ENCODE results near the gene DCDC2B.
"Not testable (repeated sequence)": the region's sequence is repeated elsewhere in the genome, so short reads cannot be mapped to it uniquely, and the experiment has no call there.

The DCDC2B gene

DNA sequence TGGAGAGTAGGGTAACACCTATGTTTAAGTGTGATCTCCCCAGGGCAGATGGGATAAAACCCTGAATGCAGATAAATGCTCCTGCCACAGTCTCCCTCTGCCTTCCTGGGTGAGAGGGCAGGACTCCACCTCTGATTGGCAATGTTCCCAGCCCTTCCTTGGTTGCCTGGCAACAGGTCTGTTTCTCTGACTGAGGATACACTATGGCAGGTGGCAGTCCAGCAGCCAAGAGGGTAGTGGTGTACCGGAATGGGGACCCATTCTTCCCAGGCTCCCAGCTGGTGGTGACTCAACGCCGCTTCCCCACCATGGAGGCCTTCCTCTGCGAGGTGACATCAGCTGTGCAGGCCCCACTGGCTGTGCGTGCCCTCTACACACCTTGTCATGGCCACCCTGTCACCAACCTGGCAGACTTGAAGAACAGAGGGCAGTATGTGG, at the start of gene DCDC2B:
Gene DCDC2B, plus strand, starts transcription at position 199 of the 438 bp plus-strand sequence. Its CDS starts 5 bp downstream, at position 204.
- DNase-seq = peak; percentile 25

DNA sequence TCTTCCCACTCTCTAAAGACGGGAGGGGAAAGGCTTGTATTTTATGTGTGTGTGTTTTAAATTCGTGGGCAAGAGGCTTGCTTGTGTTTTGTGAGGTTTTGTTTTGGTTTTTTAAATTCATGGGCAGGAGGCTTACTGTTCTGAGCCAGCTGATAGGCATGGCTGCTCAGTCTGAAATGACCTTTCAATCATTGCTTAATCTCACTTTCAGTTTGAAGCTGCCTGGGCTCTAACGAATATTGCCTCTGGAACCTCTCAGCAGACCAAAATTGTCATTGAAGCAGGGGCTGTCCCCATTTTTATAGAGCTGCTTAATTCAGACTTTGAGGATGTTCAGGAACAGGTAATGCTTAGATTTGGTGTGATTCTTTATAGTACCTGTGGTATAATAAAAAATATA, 49.7 kb upstream of the DCDC2B start:
- DNase-seq = no peak

DNA sequence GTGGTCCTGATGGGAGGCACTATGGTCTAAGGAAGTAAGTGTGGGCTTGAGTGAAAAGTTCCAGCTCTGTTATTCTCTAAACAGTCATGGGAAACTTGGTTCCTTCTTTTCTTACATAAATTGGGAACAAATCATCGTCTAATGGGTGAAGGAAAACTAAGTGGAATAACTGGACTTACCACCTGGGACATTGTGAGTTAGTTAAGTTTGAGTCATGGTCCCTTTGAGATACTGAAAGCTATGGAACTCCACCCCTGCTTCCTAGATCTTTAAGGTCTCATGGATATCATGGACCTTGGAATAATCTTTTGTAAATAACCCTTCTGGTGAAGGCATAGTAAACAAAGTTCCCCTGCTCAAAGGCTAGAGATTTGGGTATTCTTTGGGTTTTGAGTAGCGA, 45.5 kb upstream of the DCDC2B start:
- DNase-seq = no peak

DNA sequence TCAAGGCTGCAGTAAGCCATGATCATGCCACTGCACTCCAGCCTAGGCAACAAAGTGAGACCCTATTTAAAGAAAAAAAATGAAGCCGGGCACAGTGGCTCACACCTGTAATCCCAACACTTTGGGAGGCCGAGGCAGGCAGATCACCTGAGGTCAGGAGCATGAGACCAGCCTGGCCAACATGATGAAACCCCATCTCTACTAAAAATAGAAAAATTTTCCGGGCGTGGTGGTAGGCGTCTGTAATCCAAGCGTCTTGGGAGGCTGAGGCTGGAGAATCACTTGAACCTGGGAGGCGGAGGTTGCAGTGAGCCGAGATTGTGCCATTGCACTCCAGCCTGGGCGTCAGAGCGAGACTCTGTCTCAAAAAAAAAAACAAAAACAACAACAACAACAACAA, 43.3 kb upstream of the DCDC2B start:
- DNase-seq = not testable (repeated sequence)

DNA sequence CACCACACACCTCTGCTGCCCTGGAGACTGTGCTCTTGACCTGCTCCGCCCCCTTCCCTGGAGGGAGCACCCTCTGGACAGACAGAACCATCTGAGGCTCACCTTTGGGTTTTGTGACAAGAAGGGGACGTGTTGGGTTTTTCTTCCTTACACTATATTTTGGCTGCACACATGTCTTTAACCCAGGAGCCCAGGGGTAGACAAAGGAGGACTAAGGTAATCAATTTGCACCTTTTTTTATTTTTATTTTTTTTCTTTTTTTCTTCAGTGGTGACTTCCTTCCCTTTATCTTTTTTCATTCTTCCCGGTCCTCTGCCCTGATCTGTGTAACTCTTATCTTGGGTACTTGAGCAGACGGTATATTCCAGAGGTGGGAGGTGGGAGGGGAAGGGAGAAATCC, 37.9 kb upstream of the DCDC2B start:
- no peak for DNase-seq

DNA sequence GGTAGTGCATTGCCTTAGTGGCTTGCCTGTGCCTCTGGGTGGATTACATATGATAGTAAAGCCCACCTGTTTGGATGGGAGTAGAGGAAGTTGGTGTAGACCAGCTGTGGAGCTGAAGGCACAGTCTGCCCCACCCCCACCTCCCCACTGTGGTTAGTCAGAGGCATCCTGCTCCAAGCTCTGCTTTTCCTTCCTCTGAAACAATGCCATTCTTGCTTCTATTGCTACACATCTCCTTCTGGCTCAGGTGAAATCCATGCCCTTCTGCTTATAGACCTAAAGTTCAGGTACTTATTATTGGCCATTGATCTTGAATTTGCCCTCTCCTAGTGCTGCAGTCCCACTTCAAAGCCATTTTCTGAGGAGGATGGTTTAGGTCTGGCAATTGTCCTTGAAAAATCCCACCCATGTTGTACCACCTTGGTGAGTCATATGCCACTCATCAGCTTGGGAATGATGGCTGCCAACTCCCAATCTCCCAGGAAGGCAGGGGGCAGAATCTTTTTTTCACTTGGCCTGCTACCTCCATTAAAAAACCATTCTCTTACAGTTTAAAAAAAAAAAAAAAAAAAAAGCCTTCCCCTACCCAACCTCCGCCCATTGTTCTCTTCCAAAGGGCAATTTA, 36.2 kb upstream of the DCDC2B start:
- DNase-seq = peak; percentile 36

DNA sequence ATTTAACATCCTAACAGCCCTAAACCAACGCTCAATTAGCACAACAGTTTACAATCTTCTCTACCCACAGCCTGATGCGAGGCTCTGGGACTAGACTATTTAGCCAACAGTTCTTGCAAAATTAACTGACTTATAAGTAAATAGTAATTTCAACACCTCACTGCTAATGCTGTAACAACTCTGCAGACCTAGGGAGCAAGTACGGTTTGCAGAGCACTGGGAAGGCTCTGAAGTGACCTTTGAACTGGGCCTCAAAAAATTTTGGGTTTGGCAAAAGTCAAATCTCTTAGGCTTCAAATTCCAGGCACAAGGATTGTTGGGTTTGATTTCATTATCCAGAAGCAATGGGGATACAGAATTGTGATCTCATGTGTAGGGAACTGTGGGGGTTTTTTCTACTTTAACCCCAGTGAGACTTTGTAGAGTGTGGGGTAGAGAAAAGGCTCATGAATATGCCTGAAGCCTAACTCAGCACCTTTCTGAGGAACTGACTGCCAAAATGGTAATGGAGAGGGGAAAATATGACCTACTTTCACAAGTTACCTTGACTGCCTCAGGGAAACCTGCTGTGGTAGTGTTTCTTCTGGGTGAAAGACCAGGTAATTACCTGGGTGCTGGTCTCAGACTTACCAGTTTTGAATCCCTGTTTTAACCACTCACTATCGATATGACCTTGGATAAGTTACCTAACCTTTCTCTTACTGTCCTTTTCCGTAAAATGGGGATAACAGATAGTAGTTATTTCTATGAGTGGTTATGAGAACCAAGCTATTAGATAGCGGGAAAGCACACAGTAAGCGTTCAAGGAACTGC, 30.3 kb upstream of the DCDC2B start:
- DNase-seq = no peak

DNA sequence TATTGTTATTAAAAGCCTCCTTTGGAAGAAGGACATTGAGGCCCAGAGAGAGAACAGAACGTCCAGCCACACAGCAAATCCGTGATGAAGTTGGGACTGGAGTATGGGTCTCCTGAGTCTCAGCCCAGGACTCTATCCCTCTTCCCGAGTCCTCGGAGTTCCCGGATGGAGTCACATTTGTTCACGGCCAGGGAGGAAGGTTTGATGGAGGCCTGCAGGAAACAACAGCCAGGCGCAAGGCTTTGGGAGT, 29.8 kb upstream of the DCDC2B start:
- DNase-seq = no peak

DNA sequence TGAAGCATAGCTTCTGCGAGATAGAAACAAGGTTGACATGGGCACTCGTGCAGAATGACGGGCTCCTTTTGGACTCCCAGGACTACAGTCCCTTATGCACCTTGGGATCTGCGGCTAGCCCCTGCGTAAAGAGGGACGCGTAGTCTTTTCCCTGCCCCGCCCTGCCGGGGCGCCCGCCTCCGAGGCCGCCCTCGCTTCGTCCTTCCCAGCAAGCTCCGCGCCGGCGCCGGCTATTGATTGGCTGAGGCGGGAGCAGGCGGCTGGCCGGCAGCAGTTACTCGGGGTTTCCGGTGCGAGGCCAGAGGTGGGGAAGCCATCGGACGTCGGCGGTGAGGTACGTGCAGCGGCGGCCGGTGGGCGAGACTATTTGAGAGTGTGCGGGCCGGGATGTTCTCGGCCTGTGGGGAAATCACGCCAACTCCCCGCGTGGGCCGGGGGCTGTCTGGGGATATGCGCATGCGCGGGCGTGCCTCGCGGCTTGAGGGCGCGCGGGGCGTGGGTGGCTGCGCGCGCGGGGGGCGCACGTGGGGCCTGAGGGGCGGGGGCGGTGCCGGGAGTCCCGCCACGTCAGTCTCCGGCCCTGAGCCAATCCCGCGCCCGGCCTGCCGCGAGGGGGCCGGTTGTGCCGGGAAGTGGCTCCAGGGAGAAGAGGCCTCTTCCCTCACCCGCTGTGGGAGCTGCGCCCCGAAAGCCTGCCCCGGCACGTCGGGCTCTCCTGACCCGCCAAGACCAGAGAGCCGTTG, 29.3 kb upstream of the DCDC2B start, which contains the start of gene TXLNA:
Gene TXLNA, plus strand, starts transcription at position 233 of the 743 bp plus-strand sequence. CDS start 671 bp downstream, outside the sequence.
- peak; percentile 91 for DNase-seq

DNA sequence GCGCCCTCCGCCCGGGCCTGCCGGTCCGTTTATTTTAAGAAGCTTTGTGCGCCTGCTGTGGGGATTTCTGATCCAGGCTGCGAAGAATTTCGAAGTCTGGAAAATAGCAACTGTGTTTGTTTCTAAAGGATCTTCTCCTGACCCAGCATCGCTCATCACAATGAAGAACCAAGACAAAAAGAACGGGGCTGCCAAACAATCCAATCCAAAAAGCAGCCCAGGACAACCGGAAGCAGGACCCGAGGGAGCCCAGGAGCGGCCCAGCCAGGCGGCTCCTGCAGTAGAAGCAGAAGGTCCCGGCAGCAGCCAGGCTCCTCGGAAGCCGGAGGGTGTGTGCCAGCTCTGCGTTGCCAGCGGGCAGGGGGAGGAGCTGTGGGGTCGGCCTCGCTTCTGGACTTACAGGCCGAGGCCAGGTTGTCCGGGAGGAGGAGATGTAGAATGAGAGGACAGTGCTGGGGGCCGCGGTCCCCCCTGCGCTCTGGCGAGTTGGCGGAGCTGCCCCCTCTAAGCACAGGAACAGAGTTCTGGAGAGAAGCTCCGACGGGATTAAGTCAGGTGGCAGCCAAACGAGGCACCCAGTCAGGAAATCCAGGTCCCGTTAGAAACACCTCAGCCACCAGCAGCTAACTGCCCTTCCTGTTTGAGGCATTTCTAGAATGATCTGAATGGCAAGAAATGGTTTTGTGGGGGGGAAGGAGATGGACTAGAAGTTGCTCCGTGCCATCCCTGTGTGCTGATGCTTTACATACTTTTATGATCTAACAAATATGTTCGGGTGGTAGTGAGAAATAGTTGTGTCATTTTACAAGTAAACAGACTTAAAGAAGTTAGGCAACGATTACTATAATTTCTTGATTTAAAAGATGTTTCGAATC, 28.5 kb upstream of the DCDC2B start:
- DNase-seq = peak; percentile 39

DNA sequence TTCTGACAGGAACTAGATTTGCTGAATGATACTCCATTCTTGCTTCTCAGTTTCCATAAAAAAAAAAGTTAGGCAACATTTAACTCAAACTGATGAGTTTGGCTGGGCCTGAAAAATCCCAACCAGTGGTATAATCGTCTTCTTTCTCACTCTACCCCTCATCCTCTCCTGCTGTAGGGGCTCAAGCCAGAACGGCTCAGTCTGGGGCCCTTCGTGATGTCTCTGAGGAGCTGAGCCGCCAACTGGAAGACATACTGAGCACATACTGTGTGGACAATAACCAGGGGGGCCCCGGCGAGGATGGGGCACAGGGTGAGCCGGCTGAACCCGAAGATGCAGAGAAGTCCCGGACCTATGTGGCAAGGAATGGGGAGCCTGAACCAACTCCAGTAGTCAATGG, 27.8 kb upstream of the DCDC2B start:
- no peak for DNase-seq

DNA sequence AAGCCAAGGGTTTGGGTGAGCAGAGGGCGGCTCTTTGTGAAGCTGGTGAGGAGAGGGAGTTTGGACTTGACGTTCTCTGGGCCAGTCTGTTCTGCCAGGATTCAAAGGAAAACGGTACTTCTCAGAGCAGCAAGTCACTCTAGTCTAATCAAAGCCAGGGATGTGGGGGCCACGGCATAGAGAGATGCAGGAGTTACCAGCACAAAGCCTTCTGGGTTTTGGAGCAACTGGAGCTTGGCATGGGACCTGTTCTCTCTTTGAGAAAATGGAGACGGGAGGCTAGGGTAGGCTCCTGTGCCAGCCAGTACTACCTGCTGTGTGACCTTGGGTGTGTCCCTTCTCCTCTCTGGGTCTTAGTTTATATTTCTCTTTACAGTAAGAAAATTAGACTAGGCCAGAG, 27.3 kb upstream of the DCDC2B start:
- no peak for DNase-seq

DNA sequence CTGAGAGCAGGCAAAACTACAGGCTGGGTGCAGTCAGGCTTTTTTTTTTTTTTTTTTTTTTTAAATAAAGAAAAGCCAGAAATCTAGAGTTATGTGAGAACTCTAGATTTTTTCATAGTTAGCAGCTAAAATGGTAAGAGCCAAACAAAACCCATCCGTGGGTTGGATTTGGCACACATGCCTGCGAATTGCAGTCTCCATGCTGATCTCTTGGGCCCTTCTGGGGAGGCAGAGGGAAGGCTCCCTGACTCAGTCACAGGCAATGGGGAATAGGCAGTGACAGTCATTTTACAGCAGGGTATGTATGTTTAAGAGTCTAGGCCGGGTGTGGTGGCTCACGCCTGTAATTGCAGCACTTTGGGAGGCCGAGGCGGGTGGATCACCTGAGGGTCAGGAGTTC, 26.8 kb upstream of the DCDC2B start:
- DNase-seq = no peak

DNA sequence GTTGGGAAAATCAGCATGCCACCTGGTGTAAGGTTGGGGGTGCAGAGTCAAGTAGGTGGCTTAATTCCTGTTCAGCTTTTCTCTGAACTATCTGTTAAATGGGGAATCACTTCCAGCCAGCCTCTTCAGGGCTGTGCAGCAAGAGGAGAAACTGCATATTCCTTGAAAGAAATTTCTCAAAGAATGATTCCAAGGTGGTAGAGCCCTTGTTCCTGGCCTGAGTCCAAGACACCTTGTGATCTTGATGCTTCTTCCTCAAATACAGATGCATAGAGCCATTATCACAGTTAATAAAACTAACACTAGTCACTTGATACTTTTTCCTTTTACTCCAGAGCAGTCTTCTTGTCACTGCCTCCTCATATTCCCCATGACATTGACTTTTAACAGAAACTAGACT, 24.2 kb upstream of the DCDC2B start:
- no peak for DNase-seq

DNA sequence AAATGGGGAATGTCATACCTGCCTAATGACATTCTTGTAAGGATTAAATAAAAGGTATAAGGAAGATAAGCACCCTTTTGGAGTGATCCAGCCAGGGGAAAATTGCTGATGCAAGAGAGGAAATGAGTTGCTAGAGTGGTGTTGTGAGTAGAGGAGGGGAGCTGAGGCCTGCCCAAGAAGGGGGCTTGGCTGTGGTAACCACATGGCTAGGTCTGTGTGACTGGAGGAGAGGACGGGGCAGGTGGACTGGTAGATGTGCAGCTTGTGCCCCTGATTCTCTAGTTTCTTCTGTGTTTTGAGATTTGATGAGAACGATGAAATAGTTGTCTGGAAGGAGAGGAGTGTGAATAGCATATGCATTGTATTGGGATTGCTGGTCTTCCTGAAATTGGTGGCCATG, 22.8 kb upstream of the DCDC2B start:
- DNase-seq = peak; percentile 29

DNA sequence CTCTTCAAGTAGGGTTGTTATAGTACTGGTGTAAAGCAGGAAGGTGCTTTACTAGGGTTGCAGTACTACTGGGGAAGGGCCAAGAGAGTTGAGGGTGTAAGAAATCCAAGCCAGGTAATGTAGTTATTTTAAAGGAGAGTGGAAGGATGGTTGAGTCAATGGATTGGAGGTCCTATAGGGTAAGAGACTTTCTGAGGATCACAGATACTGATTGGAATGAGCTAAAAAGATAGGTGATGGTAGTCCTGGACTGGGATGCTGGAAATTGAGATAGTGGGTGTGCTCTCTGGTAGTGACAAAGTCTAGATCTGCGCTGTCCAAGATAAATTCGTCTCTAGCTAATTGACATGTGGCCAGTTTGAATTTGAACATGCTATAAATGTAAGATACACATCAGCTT, 22.4 kb upstream of the DCDC2B start:
- DNase-seq = no peak

DNA sequence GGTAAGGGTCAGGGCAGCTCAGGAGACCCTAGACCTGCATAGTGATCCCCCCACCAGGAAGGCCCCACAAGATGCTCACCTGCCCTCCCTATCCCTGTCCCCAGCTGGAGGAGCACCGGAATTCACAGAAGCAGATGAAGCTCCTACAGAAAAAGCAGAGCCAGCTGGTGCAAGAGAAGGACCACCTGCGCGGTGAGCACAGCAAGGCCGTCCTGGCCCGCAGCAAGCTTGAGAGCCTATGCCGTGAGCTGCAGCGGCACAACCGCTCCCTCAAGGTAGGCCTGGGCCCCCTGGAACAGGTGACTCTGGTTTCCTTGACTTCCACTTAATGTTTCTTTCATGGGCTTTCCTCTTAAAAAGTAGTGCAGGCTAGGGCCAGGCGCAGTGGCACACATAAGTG, 21.0 kb upstream of the DCDC2B start:
- no peak for DNase-seq

DNA sequence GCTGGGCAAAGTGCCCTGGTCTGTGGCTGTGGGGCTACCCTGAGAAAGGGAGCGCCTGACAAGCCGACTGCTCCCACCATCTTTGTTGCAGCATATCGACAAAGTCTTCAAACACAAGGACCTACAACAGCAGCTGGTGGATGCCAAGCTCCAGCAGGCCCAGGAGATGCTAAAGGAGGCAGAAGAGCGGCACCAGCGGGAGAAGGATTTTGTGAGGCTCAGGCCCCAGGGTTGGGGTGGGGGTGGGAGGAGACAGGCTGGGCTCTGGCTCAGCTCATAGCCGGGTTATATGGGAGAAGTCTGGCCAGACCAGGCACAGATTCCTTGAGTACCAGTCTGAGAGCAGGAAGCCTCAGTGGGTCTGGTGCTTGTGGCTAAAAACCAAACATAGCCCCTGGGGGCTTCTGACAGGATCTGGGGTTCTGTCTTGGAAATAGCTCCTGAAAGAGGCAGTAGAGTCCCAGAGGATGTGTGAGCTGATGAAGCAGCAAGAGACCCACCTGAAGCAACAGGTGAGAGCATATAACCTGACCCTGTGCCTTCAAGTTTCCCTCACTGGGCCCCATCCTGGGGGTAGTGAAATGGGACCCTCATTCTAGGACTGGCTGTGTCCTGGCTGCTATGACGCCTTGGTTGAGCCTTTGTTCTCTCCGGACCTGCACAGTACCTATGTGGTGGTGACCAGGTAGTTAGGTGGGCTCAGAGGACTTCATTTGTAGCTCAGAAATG, 16.5 kb upstream of the DCDC2B start:
- no peak for DNase-seq

DNA sequence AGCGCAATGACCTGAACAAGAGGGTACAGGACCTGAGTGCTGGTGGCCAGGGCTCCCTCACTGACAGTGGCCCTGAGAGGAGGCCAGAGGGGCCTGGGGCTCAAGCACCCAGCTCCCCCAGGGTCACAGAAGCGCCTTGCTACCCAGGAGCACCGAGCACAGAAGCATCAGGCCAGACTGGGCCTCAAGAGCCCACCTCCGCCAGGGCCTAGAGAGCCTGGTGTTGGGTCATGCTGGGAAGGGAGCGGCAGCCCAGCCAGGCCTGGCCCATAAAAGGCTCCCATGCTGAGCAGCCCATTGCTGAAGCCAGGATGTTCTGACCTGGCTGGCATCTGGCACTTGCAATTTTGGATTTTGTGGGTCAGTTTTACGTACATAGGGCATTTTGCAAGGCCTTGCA, 13.9 kb upstream of the DCDC2B start:
- no peak for DNase-seq

DNA sequence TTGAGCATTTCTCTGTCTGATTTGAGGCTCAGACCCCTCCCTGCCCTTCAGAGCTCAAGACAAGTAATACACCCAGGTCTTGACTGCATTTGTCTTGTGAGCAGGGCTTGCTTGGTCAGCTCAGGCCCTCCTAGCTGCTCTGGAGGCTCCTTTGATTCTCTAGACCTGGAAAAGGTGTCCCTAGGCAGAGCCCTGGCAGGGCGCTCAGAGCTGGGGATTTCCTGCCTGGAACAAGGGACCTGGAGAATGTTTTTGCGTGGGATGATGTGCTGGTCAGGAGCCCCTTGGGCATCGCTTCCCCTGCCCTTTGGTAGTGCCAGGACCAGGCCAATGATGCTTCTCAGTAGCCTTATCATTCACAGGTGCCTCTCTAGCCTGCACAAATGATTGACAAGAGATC, 13.4 kb upstream of the DCDC2B start:
- no peak for DNase-seq

DNA sequence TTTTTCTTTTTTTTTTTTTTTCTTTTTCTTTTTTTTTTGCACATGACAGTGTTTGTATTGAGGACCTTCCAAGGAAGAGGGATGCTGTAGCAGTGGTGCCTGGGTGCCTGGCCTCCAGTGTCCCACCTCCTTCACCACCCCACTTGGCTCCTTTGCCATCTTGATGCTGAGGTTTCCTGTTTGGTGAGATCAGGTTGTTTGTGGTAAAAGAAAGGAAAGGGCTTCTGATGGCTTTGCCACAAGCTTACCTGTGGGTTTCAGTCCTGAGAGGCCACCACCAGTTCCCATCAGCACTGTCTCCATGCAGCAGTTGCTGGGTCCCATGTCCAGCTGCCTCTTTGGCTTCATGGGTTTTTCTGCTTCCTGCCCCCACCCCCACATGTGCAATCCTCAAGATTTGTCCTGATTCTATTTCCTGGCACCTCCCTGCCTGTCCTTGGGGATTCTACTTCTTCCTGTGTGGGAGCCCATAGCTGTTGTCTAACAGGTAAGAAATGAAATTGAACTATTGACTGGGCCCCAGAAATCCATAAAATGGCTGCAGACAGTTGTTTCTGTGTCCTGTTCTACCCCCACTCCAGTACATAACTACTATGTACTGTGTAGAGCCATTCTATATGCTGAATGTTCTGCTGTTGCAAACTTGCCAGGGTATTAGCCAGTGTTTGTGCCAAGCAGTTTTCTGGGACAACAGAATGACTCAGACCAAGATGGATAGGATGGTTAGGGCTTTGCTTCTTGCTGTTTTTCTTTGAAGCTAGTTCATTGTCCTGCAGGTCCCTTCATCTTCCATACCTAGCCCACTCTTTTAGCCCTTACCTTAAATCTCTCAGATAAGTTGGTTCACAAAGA, 12.7 kb upstream of the DCDC2B start:
- DNase-seq = no peak
